Measurements from ENCODE around the gene SORBS1. TPM values are rescaled to one million over a fixed set of nuclear protein-coding genes. Genes with fewer than 3 reads are reported as not detected.

Gene SORBS1
- polyA plus RNA-seq (2013), result 20.4 and 22.1 TPM in 2 replicates

- Histone ChIP-seq H2BK12ac (ENCODE audit: low read length) (peak within 1 kb of the TSS; percentile 68), H4K12ac (ENCODE audit: low read depth, low read length) (no peak within 1 kb of the TSS), H3K18ac (ENCODE audit: low read length) (peak within 1 kb of the TSS; percentile 55), H3K23ac (ENCODE audit: low read length) (no peak within 1 kb of the TSS), H2BK120ac (ENCODE audit: insufficient read depth, low read length, poor library complexity) (peak within 1 kb of the TSS; percentile 57), H3K36me3 (ENCODE audit: control insufficient read depth in 1 of 2, insufficient read depth in 2 of 2, low read length in 2 of 2) (no peaks in the 10 kb centered on the region), H3K27me3 (ENCODE audit: insufficient read depth, low read length) (peaks cover 10% of the 10 kb centered on the region), H3K4me1 (ENCODE audit: control insufficient read depth in 1 of 2, insufficient read depth in 2 of 2, low read length in 2 of 2) (peaks cover 10 to 18% of the 10 kb centered on the region in 2 experiments), H4K91ac (ENCODE audit: low read depth, low read length) (peak within 1 kb of the TSS; percentile 53), H3K4me3 (ENCODE audit: low read depth, low read length) (peak within 1 kb of the TSS; percentile 76), H3K27ac (ENCODE audit: low read depth, low read length) (no peak within 1 kb of the TSS), H4K8ac (ENCODE audit: low read depth, low read length) (peak within 1 kb of the TSS; percentile 75), H3K9me3 (ENCODE audit: insufficient read depth, low read depth, low read length) (no peaks in the 10 kb centered on the region), H2AK5ac (ENCODE audit: low read length) (no peak within 1 kb of the TSS), H3K79me2 (ENCODE audit: control insufficient read depth, insufficient read depth, low read length, poor library complexity) (peaks cover 2% of the 10 kb centered on the region), H3K14ac (ENCODE audit: low read length) (peak within 1 kb of the TSS; percentile 64), H2AFZ (ENCODE audit: insufficient read depth, low read length, poor library complexity) (peak within 1 kb of the TSS; percentile 66), H3K79me1 (ENCODE audit: low read length) (peaks cover 7% of the 10 kb centered on the region), H2BK5ac (ENCODE audit: low read depth, low read length, poor library complexity) (no peak within 1 kb of the TSS), H3K9ac (ENCODE audit: low read length) (peak within 1 kb of the TSS; percentile 67), H3K4me2 (ENCODE audit: low read length) (peak within 1 kb of the TSS; percentile 75), H3K4ac (ENCODE audit: low read depth, low read length) (no peak within 1 kb of the TSS)
- no CpG with 5 or more reads among the region's 77 CpGs for WGBS (ENCODE audit: extremely low coverage, insufficient coverage, insufficient read length)
- peak; percentile 98 to 99 for DNase-seq
Observed at GRCh38 chr10:95561177-95561863, at the start of gene SORBS1. Gene SORBS1, minus strand, starts transcription at chr10:95561371. Its CDS starts 120,236 bp downstream, at chr10:95441135.

GRCh38 chr10:95610727-95611126, 49.6 kb upstream of the SORBS1 start:
- no peaks in the 10 kb centered on the region for H3K9me3 ChIP-seq (ENCODE audit: insufficient read depth, low read depth, low read length)
- no peaks in the 10 kb centered on the region for H3K4me1 ChIP-seq (ENCODE audit: control insufficient read depth in 1 of 2, insufficient read depth in 2 of 2, low read length in 2 of 2)
- no peak overlapping the region for H2AFZ ChIP-seq (ENCODE audit: insufficient read depth, low read length, poor library complexity)
- no peak overlapping the region for H3K27ac ChIP-seq (ENCODE audit: low read depth, low read length)
- no peak overlapping the region for H4K8ac ChIP-seq (ENCODE audit: low read depth, low read length)
- no peak overlapping the region for H3K4me2 ChIP-seq (ENCODE audit: low read length)
- no peak overlapping the region for H2BK120ac ChIP-seq (ENCODE audit: insufficient read depth, low read length, poor library complexity)
- H3K79me1 ChIP-seq (ENCODE audit: low read length), result no peaks in the 10 kb centered on the region
- H4K12ac ChIP-seq (ENCODE audit: low read depth, low read length), result no peak overlapping the region
- H3K23ac ChIP-seq (ENCODE audit: low read length), result no peak overlapping the region
- no peak overlapping the region for H3K18ac ChIP-seq (ENCODE audit: low read length)
- H3K4ac ChIP-seq (ENCODE audit: low read depth, low read length), result no peak overlapping the region
- no peaks in the 10 kb centered on the region for H3K79me2 ChIP-seq (ENCODE audit: control insufficient read depth, insufficient read depth, low read length, poor library complexity)
- peaks cover 45 to 77% of the 10 kb centered on the region in 2 experiments for H3K36me3 ChIP-seq (ENCODE audit: control insufficient read depth in 1 of 2, insufficient read depth in 2 of 2, low read length in 2 of 2)
- H3K14ac ChIP-seq (ENCODE audit: low read length), result no peak overlapping the region
- WGBS (ENCODE audit: extremely low coverage, insufficient coverage, insufficient read length), result no CpG with 5 or more reads among the region's 3 CpGs
- H4K91ac ChIP-seq (ENCODE audit: low read depth, low read length), result no peak overlapping the region
- H3K9ac ChIP-seq (ENCODE audit: low read length), result no peak overlapping the region
- H2BK12ac ChIP-seq (ENCODE audit: low read length), result no peak overlapping the region
- H3K4me3 ChIP-seq (ENCODE audit: low read depth, low read length), result no peak overlapping the region
- no peak overlapping the region for H2AK5ac ChIP-seq (ENCODE audit: low read length)
- no peaks in the 10 kb centered on the region for H3K27me3 ChIP-seq (ENCODE audit: insufficient read depth, low read length)
- no peak overlapping the region for H2BK5ac ChIP-seq (ENCODE audit: low read depth, low read length, poor library complexity)
- DNase-seq, result no peak

DNA sequence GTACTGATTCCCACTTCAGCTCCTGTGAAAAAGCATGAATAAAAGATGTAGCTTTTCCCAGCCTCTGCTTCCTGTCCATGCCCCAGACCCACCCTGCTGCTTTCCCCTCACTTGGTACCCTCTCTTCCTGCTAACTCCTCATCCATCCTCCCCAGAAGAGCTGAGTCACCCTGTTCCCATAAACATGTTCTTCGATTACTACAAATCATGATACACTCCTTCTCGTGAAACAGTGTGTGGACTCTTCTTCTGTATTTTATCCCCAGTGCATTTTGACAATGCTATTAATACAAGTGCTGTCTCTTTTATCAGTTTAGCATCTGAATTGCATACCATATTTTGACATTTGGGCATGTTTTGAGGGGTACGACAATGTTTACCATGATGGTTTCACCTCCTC, 45.8 kb upstream of the SORBS1 start:
- H3K4me3 ChIP-seq (ENCODE audit: low read depth, low read length), result no peak overlapping the region
- no peak overlapping the region for H2AFZ ChIP-seq (ENCODE audit: insufficient read depth, low read length, poor library complexity)
- H3K9me3 ChIP-seq (ENCODE audit: insufficient read depth, low read depth, low read length), result no peaks in the 10 kb centered on the region
- DNase-seq, result no peak
- no peak overlapping the region for H2BK120ac ChIP-seq (ENCODE audit: insufficient read depth, low read length, poor library complexity)
- H4K8ac ChIP-seq (ENCODE audit: low read depth, low read length), result no peak overlapping the region
- H3K4me1 ChIP-seq (ENCODE audit: control insufficient read depth in 1 of 2, insufficient read depth in 2 of 2, low read length in 2 of 2), result peaks cover 8 to 9% of the 10 kb centered on the region in 2 experiments
- H4K91ac ChIP-seq (ENCODE audit: low read depth, low read length), result no peak overlapping the region
- H3K36me3 ChIP-seq (ENCODE audit: control insufficient read depth in 1 of 2, insufficient read depth in 2 of 2, low read length in 2 of 2), result peaks cover 40 to 48% of the 10 kb centered on the region in 2 experiments
- H3K27ac ChIP-seq (ENCODE audit: low read depth, low read length), result no peak overlapping the region
- no peaks in the 10 kb centered on the region for H3K79me1 ChIP-seq (ENCODE audit: low read length)
- H3K9ac ChIP-seq (ENCODE audit: low read length), result no peak overlapping the region
- no CpG with 5 or more reads among the region's 3 CpGs for WGBS (ENCODE audit: extremely low coverage, insufficient coverage, insufficient read length)
- no peaks in the 10 kb centered on the region for H3K79me2 ChIP-seq (ENCODE audit: control insufficient read depth, insufficient read depth, low read length, poor library complexity)
- no peak overlapping the region for H4K12ac ChIP-seq (ENCODE audit: low read depth, low read length)
- no peak overlapping the region for H3K4me2 ChIP-seq (ENCODE audit: low read length)
- no peaks in the 10 kb centered on the region for H3K27me3 ChIP-seq (ENCODE audit: insufficient read depth, low read length)
- no peak overlapping the region for H3K4ac ChIP-seq (ENCODE audit: low read depth, low read length)
- H3K14ac ChIP-seq (ENCODE audit: low read length), result no peak overlapping the region
- H2AK5ac ChIP-seq (ENCODE audit: low read length), result no peak overlapping the region
- no peak overlapping the region for H2BK5ac ChIP-seq (ENCODE audit: low read depth, low read length, poor library complexity)
- no peak overlapping the region for H3K18ac ChIP-seq (ENCODE audit: low read length)
- H3K23ac ChIP-seq (ENCODE audit: low read length), result no peak overlapping the region
- H2BK12ac ChIP-seq (ENCODE audit: low read length), result no peak overlapping the region

- H4K12ac ChIP-seq (ENCODE audit: low read depth, low read length), result no peak overlapping the region
- peaks cover 27 to 32% of the 10 kb centered on the region in 2 experiments for H3K36me3 ChIP-seq (ENCODE audit: control insufficient read depth in 1 of 2, insufficient read depth in 2 of 2, low read length in 2 of 2)
- H3K14ac ChIP-seq (ENCODE audit: low read length), result no peak overlapping the region
- no peaks in the 10 kb centered on the region for H3K79me1 ChIP-seq (ENCODE audit: low read length)
- H3K27me3 ChIP-seq (ENCODE audit: insufficient read depth, low read length), result no peaks in the 10 kb centered on the region
- H3K4me3 ChIP-seq (ENCODE audit: low read depth, low read length), result no peak overlapping the region
- no peak overlapping the region for H3K4ac ChIP-seq (ENCODE audit: low read depth, low read length)
- no peak overlapping the region for H2AFZ ChIP-seq (ENCODE audit: insufficient read depth, low read length, poor library complexity)
- no peak overlapping the region for H2BK12ac ChIP-seq (ENCODE audit: low read length)
- no peak overlapping the region for H3K4me2 ChIP-seq (ENCODE audit: low read length)
- H3K23ac ChIP-seq (ENCODE audit: low read length), result no peak overlapping the region
- peaks cover 8 to 9% of the 10 kb centered on the region in 2 experiments for H3K4me1 ChIP-seq (ENCODE audit: control insufficient read depth in 1 of 2, insufficient read depth in 2 of 2, low read length in 2 of 2)
- no peak overlapping the region for H2AK5ac ChIP-seq (ENCODE audit: low read length)
- H2BK120ac ChIP-seq (ENCODE audit: insufficient read depth, low read length, poor library complexity), result no peak overlapping the region
- H3K27ac ChIP-seq (ENCODE audit: low read depth, low read length), result peak overlapping the region; percentile 22
- DNase-seq, result no peak
- WGBS (ENCODE audit: extremely low coverage, insufficient coverage, insufficient read length), result no CpG with 5 or more reads among the region's 3 CpGs
- no peak overlapping the region for H2BK5ac ChIP-seq (ENCODE audit: low read depth, low read length, poor library complexity)
- no peak overlapping the region for H4K91ac ChIP-seq (ENCODE audit: low read depth, low read length)
- no peak overlapping the region for H3K18ac ChIP-seq (ENCODE audit: low read length)
- no peak overlapping the region for H3K9ac ChIP-seq (ENCODE audit: low read length)
- H3K9me3 ChIP-seq (ENCODE audit: insufficient read depth, low read depth, low read length), result no peaks in the 10 kb centered on the region
- H4K8ac ChIP-seq (ENCODE audit: low read depth, low read length), result no peak overlapping the region
- H3K79me2 ChIP-seq (ENCODE audit: control insufficient read depth, insufficient read depth, low read length, poor library complexity), result no peaks in the 10 kb centered on the region
Observed at GRCh38 chr10:95605163-95605562, 44.0 kb upstream of the SORBS1 start.

All from trophoblast cell (in vitro differentiated cells and primary cell).